B cell (primary cell): ENCODE measurements around the gene LMX1B.

Experiments
- CTCF ChIP-seq: fragments of 200-600 bp; IDR thresholded peaks from one replicate; pipeline ENCODE4 v1.8.0; 2022; ENCODE audit warnings: antibody characterized with exemption, mild to moderate bottlenecking
- EZH2 ChIP-seq: IDR thresholded peaks from 2 replicates; pipeline ENCODE4 v1.6.1; 2012; ENCODE audit warnings: borderline replicate concordance, low read depth, mild to moderate bottlenecking, moderate library complexity, low read length; ENCODE audit not compliant: insufficient read depth, poor library complexity, severe bottlenecking

- TF ChIP-seq CTCF (no peak), EZH2 (no peak)
Observed at GRCh38 chr9:126591083-126591482, 22.6 kb upstream of the LMX1B start.
